Endothelial cell of umbilical vein (primary cell): Measurements from ENCODE around the gene CYP1B1.

ENCODE experiments used
- CTCF ChIP-seq, 2 donors: IDR thresholded peaks; 1 replicate in 1 of 2; 2 replicates in 1 of 2; pipeline ENCODE4 v1.5.1; 2011; ENCODE audit warnings: low read length in 2 of 2, mild to moderate bottlenecking in 2 of 2, moderate library complexity in 2 of 2, control low read depth in 1 of 2, inconsistent platforms in 1 of 2, low read depth in 1 of 2; ENCODE audit not compliant: insufficient read depth in 1 of 2; ENCODE audit errors: extremely low read depth in 1 of 2
- EZH2 ChIP-seq: IDR thresholded peaks from 2 replicates; pipeline ENCODE4 v1.6.1; 2012; ENCODE audit warnings: borderline replicate concordance, low read depth, mild to moderate bottlenecking, moderate library complexity, low read length, inconsistent platforms; ENCODE audit not compliant: severe bottlenecking
- JUN ChIP-seq: IDR thresholded peaks from 2 replicates; pipeline ENCODE4 v1.6.1; 2011; ENCODE audit warnings: borderline replicate concordance, low read depth; ENCODE audit not compliant: insufficient read length, insufficient read depth
- MAX ChIP-seq: IDR thresholded peaks from 2 replicates; pipeline ENCODE4 v1.6.1; 2011; ENCODE audit not compliant: insufficient read depth, insufficient read length
- POLR2A ChIP-seq: IDR thresholded peaks from 2 replicates; pipeline ENCODE4 v1.6.1; 2012; ENCODE audit warnings: low read depth, mild to moderate bottlenecking, control low read depth, low read length
- POLR2AphosphoS5 ChIP-seq: IDR thresholded peaks from 2 replicates; pipeline ENCODE4 v1.6.1; 2012; ENCODE audit warnings: low read depth, mild to moderate bottlenecking, control low read depth, low read length, moderate library complexity; ENCODE audit not compliant: insufficient read depth

- TF ChIP-seq CTCF (IDR thresholded peaks at IDR 0.05; ENCODE audit: extremely low read depth in 1 of 2, insufficient read depth in 1 of 2, low read depth in 1 of 2, low read length in 2 of 2): no peak
- no peak for TF ChIP-seq EZH2
- TF ChIP-seq POLR2A: no peak
- no peak for TF ChIP-seq MAX
- no peak for TF ChIP-seq POLR2AphosphoS5
- TF ChIP-seq JUN: no peak
These were observed 23.4 kb upstream of the CYP1B1 start for GRCh38 chr2:38099099-38100028.
